Mammary epithelial cell (primary cell): Measurements from ENCODE around the gene PIP4K2A.

Experiments used
- CTCF ChIP-seq, 2 donors: IDR thresholded peaks in 1 of 2; conservative IDR thresholded peaks in 1 of 2; 2 replicates each; pipeline ENCODE4 v1.5.1; 2011 to 2012; ENCODE audit warnings: inconsistent platforms in 2 of 2, low read length in 2 of 2, mild to moderate bottlenecking in 2 of 2, control low read depth in 1 of 2, low read depth in 1 of 2; ENCODE audit not compliant: insufficient read depth in 1 of 2; ENCODE audit errors: extremely low read depth in 1 of 2
- EZH2 ChIP-seq: IDR thresholded peaks from 2 replicates; pipeline ENCODE4 v1.6.1; 2012; ENCODE audit warnings: low read length, inconsistent platforms, borderline replicate concordance

GRCh38 chr10:22501413-22501812, 213.0 kb downstream of the PIP4K2A start:
- TF ChIP-seq CTCF (conservative IDR thresholded peaks at IDR 0.05 in 1 of 2, IDR thresholded peaks at IDR 0.05 in 1 of 2; ENCODE audit: extremely low read depth in 1 of 2, insufficient read depth in 1 of 2, low read depth in 1 of 2, low read length in 2 of 2) (no peak), EZH2 (no peak)
